GM19324 (cell line): ENCODE measurements around the gene TAS2R1.
"Not testable (repeated sequence)": the region's sequence is repeated elsewhere in the genome, so short reads cannot be mapped to it uniquely, and the experiment has no call there.

Experiments used
- ATAC-seq: cut with Tn5 transposase; IDR thresholded peaks from one replicate; pipeline ENCODE4 v1.9.1; 2021; ENCODE audit warnings: mild to moderate bottlenecking, moderate library complexity; ENCODE audit not compliant: unreplicated experiment, low FRiP score

TAS2R1 gene

DNA sequence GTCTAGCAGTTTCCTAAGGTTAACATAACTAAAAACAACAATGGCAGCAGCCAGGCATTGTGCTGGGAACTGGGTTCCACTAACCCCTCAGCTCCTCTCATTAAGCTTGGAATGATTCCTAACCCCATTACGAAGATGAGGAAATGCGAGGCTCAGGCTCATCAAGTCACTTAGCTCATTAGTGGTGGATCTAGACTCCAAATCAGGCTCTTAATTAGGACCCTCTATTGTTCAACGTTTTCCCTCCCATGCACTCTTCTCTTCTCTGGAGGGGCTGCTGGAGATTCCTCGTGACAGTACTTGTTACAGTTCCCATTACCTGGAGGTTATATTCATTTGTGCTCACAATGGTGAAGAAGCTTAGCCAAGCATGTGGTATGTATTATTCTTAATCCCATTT, 6.5 kb downstream of the TAS2R1 start:
- ATAC-seq: no peak

DNA sequence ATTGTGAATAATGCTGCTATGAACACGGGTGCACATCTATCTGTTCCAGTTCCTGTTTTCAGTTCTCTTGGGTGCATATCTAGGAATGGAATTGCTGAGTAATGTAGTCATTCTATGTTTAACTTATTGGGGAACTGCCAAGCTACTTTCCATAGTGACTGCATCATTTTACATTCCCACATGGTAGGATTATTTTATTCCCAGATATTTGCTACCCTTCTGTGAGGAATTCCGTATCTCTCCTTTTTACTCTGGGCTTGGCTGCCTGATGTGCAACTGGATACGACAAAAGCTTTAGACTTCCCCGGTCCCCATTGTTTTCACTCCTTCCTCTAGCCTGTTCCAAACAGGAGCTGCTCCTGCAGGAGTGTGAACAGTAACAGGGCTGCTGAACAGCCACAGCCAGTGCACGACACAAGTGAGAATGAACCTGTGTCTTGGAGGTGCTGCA, 7.2 kb downstream of the TAS2R1 start:
- no peak for ATAC-seq

DNA sequence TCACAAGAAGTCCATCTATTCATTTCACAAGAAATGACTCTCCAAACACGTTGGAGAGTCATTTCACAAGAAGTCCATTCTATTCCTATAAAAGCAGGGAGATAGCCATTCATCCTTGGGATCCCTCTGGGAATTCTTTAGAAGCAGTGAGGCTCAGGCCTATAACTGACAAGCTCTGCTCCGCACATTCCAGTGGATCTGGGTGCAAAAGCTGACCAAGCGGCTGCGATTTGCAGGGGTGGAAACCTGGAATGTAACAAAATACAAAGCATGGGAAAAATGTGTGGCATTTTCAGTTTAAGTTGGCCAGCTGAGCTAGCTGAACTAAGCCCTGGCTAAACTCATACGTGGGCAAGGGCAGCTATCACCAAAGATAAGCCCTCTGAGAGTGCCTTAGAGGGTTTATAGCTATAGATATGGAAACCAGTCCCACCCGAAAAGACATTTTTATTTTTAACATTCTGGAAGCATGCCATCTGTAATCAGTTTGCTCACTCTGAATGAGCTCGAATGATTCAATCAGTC, 8.7 kb downstream of the TAS2R1 start:
- no peak for ATAC-seq

DNA sequence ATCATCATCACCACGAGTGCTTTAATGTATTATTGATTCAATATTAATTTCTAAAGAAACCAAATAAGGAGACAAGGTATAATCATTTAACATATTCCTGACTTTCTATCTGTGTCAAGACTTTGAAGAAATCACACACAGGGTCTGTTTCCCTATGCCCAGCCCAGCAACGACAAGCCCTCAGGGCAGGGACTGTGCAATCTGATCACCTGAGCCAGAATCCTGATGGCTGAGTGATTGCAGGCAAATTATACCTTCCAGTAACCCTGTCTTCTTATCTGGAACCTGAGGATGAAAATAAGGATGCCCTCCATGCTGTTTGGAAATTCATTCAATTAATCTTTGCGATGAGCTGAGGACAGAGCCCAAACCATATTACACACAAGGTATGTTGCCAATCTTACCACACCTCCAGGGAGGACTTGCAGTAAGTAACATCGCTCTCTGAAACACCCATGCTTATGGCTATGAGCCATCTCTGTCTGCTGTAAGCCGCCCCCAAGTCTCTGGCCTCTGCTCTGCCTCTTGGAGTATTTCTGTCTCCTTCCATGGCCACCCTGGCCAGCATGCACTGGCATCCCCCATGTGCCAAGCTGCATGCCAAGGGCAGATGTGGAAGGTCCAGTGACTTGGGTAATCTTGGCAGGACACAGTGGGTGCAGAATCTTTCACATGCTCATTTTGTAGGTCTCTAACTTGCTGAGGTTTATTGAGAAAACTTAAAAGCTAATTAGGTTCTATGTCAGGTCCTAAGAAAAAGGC, 10.6 kb downstream of the TAS2R1 start:
- ATAC-seq: no peak

DNA sequence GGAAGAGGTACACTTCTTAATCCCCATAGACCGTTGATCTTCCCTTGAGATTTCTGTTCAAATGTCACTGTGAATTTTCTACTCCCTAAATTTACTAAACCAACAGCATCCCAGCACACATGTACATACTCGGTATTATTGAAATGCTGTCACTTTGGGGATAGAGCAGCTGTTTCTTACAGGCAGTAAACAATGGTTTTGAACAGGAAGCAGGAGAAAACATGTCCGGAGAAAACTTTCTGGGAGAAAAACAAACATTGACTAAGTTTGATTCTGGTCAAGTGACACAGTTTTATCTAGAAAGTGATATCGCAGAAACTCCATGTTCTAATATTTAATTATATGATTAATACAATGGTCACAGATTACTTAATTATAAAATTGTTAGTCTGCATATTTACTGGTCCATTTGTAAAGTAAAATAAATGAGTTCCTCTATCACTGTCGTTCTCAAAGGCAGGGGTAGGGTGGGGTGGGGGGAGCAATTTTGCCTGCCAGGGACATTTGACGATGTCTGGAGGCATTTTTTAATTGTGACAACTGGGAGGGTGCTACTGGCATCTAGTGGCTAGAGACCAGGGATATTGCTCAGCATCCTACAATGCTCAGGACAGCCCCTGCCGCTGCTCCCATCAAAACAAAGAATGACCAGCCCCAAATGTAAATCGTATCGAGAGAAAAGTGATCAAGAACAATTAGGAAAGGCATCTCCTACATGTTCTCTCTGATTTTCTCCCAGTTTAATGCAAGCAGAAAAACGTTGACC, 12.2 kb downstream of the TAS2R1 start:
- ATAC-seq: no peak

DNA sequence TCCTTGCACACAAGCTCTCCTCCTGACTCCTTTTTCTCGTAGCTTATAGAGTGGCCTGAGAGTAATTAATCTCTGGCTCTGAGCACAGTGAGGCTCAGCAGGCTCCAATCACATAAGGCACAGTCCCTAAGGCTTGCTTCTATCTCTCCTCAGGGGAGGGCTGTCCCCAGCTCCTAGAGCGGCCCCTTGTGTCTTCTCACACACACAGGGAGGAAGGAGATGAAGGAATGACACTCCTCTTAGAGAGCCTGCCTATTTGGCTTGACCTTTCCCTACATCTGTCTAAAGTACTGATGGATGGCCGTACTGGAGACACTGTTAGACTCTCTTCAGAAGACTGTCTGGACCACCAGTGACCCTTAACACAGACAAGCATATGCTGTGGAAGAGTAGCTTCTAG, 12.9 kb downstream of the TAS2R1 start:
- ATAC-seq: no peak

DNA sequence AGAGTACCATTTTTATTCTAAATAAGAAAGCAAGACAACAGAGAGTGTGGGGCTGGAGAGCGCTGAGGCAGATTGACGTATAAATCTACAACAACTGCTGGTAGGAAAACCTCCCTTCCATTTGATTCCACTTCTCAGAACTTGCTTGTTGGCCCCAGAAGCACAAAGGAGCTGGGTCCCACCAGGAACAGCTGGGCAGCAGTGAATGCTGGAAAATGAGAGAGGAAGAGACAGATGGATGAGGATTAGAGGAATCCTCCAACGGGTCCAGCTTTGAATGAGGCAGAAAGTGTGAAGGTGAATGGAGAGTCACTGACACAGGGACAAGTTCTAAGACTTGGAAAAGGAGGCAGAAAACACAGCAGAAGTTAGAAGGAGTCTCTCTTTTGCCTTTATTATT, 14.8 kb downstream of the TAS2R1 start:
- no peak for ATAC-seq

DNA sequence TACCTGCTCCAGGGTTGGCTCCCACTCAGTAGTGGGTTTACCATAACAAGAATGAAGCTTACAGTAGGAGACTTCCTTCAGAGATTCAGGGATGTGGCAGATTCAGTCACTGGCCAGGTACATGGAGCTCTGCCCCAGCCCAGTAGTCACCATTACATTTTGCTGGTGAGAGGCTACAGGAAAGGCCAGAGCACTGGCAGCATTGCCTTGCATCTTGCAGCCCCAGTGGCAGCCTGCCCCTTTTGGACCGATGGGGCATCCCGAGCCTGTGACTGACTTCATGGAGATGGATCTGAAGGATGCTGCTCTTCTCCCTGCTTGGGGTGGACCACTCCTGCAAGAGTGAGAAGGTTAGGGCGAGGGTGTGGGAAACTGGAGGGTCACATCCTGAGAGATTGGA, 16.8 kb downstream of the TAS2R1 start:
- ATAC-seq: no peak

DNA sequence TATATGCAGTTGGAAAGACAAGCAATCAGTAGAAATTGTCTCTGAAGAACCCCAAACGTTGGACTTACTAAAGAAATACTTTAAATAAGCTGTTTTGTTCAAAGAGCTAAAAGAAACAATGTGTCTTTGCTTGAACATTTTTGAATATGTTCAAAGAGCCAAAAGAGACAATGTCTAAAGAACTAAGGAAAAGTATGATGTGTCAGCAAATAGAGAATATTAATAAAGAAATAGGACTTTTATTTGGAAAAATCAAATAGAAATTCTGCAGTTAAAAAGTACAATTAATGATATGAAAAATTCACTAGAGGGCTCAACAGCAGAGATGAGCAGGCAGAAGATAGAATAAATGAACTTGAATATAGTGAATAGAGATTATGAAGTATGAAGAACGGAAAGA, 19.2 kb downstream of the TAS2R1 start:
- ATAC-seq: no peak

DNA sequence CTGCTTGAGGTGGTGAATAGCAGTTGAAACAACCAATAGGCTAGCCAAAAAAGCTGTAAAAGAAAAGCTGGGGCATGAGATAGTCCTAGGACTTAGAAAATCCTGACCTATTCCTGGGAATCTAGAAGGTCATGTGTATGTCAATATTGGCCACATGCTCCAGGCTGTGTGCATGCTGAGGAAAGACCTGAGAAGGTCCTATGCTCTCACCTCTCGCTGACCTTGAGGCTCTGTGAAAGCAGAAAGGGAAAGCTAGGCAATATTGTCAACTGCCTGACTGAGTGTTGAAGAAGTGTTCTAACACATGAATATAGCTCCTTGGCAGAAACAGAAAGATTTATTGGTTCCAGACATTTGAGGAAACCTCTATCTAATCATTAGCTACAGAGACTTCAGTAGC, 19.8 kb downstream of the TAS2R1 start:
- ATAC-seq: no peak

DNA sequence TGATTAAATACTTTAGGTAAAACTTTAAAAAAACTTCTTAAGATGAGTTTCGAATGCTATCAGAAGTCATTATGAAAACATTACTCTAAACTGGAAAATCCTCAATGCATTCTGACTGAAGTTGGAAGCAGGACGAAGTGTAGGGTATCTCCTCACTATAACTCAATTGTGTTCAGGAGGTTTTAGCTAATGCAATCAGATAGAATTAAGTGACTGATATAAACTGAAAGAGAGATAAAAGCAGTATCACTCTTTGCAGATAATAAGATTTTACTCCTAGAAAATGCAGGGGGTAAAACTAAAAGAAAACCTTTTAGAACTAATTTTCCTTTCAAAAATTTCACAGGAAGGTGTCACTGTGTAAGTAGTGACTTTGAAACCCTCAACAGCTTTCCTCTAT, 22.1 kb downstream of the TAS2R1 start:
- ATAC-seq: no peak

DNA sequence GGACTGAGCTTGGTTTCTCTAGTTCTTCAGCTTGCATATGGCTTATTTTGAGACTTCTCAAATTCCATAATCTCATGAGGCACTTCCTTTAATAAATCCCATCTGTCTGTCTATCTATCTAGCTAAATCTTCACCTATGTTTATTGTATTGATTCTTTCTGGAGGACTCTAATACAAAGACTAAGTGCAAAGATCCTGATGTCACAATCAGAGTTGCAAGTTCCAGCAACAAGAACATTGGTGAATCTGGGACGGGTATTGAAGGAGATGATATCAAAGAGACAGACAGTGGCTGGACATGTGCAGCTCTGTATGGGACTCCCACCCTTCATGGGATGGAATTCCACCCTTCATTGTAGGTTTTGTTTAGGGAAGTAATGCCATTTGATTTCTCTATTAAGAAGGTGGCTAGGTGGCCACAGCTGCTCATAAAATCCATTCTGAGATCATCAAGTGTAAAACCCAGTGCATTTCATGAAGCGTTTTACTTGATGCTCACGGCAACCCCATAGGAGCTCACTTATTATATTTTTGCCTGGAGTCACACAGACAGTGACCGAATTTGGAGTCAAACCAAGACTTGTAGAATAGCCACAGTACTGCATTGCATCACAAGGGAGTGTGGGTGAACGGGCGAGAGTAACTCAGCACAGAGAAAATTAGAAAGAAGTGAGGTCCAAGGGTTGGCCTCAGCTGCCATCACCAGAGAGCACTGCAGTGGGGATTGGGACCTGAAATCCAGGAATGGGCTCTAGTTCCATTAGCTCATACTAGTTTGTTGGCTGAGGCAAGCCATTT, 24.9 kb downstream of the TAS2R1 start:
- no peak for ATAC-seq

DNA sequence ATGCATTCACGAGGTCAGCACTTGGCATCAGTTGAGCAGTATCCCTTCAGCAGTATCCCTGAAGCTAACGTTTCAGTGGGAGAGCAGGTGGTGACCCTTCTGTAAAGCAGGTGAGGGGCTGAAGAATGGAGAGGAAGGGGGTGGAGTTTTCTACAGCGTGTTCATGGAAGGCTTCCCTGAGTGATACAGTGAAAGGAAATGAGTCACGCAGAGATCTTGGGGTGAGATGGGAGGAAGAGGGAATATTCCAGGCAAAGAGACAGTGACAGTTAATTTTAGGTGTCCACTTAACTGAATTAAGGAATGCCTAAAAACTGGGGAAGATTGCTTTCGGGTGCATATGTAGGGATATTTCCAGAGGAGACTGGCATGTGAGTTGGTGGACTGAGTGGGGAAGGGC, 25.7 kb downstream of the TAS2R1 start:
- ATAC-seq: no peak

DNA sequence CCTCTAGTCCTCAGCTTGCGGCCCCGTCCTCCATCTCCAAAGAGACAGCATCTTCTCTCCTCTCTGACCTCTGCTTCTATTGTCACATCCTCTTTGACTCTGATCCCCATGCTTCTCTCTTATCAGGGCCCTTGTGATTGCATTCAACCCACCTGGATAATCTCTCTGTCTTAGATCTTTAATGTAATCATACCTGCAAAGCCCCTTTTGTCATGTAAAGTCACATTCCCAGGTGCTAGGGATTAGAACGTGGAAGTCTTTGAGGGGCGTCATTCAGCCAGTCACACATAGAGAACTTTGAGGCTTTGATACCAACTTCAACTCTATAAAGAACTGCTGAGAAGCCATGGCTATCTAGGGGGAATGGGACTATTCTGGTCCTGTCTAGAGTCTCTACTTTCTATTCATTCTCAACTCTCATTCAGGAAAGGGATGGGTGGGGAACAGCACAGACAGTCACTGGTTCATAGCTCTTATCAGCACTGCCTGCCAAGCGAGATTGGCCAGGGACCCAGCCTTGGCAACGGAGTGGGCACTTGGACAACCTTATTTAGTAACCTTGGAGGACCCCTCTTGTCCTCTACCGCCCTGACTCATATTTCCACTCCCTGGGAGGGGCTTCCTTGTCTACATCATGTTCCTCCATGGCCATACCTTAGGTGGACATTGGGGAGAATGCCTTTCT, 29.0 kb downstream of the TAS2R1 start:
- ATAC-seq: no peak

DNA sequence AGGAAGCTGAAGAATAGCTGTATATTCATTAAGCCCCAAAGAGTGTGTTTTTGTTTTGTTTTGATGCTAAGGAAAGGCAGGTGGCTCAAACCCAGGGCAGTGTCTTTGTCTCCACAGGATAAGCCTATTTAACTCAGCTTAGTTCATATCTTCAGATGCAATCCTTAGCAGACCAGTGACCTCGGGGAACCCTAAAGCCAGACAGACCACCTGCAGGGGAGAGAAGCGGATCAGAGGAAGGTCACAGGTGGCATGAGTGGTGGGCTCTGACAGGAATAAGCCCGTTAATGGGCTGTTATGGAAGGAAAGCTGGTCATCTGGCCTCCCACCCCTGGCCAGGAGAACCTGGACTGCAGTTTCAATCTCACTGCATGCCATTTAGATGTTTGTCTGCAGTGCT, 30.8 kb downstream of the TAS2R1 start:
- ATAC-seq: no peak

DNA sequence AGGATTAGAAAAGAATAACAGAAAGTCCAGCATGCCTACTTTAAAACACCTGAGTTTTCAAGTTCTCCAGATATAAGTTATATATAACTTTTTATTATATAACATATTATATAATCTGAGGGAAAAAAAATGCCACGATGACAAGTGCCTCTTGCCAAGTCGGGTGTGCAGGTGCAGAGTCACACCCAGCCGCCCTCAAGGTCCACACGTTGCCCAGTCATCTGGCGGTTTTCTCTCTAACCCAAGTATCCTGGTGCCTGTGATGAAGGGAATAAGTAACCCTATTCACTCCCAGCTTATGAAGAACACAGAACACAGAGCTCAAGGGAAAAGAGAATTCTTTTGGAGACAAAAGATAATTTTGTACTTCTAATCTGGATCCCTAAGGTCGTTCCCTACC, 31.8 kb downstream of the TAS2R1 start:
- not testable (repeated sequence) for ATAC-seq

DNA sequence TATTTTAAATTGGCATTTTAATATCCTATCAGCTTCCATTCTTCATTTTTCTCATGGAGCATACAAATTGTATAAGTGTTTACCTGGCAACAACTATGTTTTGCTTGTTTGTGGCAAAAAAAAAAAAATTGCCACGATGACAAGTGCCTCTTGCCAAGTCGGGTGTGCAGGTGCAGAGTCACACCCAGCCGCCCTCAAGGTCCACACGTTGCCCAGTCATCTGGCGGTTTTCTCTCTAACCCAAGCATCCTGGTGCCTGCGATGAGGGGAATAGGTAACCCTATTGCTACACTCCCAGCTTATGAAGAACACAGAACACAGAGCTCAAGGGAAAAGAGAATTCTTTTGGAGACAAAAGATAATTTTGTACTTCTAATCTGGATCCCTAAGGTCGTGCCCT, 32.8 kb downstream of the TAS2R1 start:
- ATAC-seq: not testable (repeated sequence)

DNA sequence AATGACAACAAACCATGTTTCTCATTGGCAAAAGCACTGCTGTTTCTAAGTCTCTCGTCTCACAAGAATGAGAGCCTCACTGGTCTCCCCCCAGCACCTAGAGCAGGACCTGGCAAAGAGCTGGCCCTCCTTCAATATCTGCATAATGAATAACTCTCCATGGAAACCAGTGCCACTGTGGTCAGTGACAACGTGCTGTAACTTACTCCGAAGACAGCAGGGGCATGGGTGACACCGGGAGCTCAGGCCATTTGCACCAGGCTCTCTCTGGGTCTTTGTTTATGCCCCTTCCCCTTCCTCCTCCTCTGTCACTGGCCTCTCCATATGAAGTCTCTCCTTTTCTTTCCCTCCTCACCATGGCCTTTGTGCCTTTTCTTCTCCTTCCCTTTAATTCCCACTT, 33.3 kb downstream of the TAS2R1 start:
- ATAC-seq: no peak

DNA sequence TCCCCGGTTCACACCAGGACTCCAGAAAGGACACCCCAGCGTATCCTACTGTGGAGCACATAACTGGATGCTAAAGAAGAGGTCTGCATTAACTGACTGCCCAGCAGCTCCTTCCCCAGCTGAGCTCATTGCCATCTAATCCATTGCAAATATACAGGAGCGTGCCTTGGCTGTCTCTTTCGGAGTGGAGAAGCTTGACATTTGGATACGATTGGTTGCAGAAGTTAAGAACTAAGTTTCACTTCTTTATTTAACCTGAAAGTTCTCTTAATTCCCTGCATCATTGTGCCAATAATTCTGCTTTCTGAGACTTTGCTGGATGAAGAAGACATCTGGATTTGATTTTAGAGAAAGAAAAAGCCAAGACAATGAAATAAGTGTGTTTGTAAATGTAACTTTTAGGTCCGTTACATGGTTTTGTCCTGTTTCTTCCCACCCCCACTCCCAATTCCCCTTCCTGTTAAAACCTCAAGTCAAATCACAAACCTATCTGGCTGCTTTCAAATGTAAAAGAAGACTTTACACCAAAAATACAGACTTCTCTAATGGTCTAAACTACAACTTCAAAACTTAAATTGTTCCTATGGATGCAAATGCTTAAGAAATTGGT, 33.9 kb downstream of the TAS2R1 start:
- no peak for ATAC-seq

DNA sequence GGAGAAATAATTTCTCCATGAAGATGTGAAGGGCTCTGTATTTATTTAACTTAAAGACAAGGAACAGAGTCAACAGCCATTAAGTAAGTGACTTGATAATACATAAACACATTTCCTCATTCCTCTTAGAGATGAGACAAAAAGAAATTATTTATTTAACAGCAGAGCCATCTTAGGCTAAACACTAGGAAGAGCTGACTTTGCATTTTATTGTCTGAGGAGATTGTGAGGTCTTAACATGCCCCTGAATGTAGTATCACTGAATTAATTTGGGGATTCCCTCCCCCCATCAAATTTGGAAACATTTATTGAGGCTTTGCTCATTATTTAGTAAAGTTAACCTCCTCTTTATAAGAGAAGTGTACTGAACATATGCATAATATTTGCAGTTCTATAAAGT, 35.2 kb downstream of the TAS2R1 start:
- ATAC-seq: no peak
